Neural progenitor cell (in vitro differentiated cells): ENCODE data around the gene TRMT10B. TPM values are rescaled to one million over a fixed set of nuclear protein-coding genes. Genes with fewer than 3 reads are reported as not detected.

ENCODE experiments used
- DNase-seq: peaks from one replicate; pipeline ENCODE4 v3.0.0-alpha.2; 2016; ENCODE audit warnings: low spot score
- H2AFZ ChIP-seq: fragments of 200-600 bp; sonication (generic); replicated peaks from 2 replicates; pipeline ENCODE4 v1.6.1; 2016; ENCODE audit warnings: antibody characterized with exemption
- H3F3A ChIP-seq: fragments of 200-600 bp; sonication (generic); 2 replicates; pipeline ENCODE4 v1.6.1; 2016; ENCODE audit warnings: antibody characterized with exemption, low read depth
- H3K27ac ChIP-seq: fragments of 200-600 bp; sonication (generic); 2 replicates; pipeline ENCODE4 v1.5.1; 2016; ENCODE audit warnings: mild to moderate bottlenecking
- H3K27me3 ChIP-seq: fragments of 200-600 bp; sonication (generic); 2 replicates; pipeline ENCODE4 v1.6.1; 2016; ENCODE audit warnings: mild to moderate bottlenecking, moderate library complexity
- H3K36me3 ChIP-seq: fragments of 200-600 bp; sonication (generic); 2 replicates; pipeline ENCODE4 v1.5.1; 2016
- H3K4me1 ChIP-seq: fragments of 200-600 bp; sonication (generic); 2 replicates; pipeline ENCODE4 v1.6.1; 2016; ENCODE audit warnings: mixed run types
- H3K4me2 ChIP-seq: fragments of 200-600 bp; sonication (generic); 2 replicates; pipeline ENCODE4 v1.6.1; 2016
- H3K4me3 ChIP-seq: fragments of 200-600 bp; sonication (generic); 2 replicates; pipeline ENCODE4 v1.5.1; 2016
- H3K79me2 ChIP-seq: fragments of 200-600 bp; sonication (generic); 2 replicates; pipeline ENCODE4 v1.6.1; 2016; ENCODE audit warnings: low read depth
- H3K9ac ChIP-seq: fragments of 200-600 bp; sonication (generic); 2 replicates; pipeline ENCODE4 v1.6.1; 2016
- H3K9me3 ChIP-seq: fragments of 200-600 bp; sonication (generic); 2 replicates; pipeline ENCODE4 v1.5.1; 2016; ENCODE audit warnings: low read depth
- H4K20me1 ChIP-seq: fragments of 200-600 bp; sonication (generic); 2 replicates; pipeline ENCODE4 v1.6.1; 2016; ENCODE audit warnings: low read depth
- H3K27ac Mint-ChIP-seq: 3 replicates; pipeline ENCODE4 v1.8.0; 2021; ENCODE audit warnings: mixed read lengths
- H3K27me3 Mint-ChIP-seq: 2 replicates; pipeline ENCODE4 v1.8.0; 2022; ENCODE audit warnings: low read depth, mild to moderate bottlenecking, inconsistent platforms, moderate library complexity, mixed read lengths; ENCODE audit not compliant: insufficient read depth
- H3K36me3 Mint-ChIP-seq: 3 replicates; pipeline ENCODE4 v1.8.0; 2021; ENCODE audit warnings: mixed read lengths
- H3K4me1 Mint-ChIP-seq: 3 replicates; pipeline ENCODE4 v1.8.0; 2021; ENCODE audit warnings: mixed read lengths
- H3K4me3 Mint-ChIP-seq: 3 replicates; pipeline ENCODE4 v1.8.0; 2021; ENCODE audit warnings: mild to moderate bottlenecking, moderate library complexity, mixed read lengths
- H3K9me3 Mint-ChIP-seq: 3 replicates; pipeline ENCODE4 v1.8.0; 2020; ENCODE audit warnings: mixed read lengths
- CTCF ChIP-seq: fragments of 200-600 bp; sonication (generic); IDR thresholded peaks from 2 replicates; pipeline ENCODE4 v1.5.1; 2017; ENCODE audit warnings: antibody characterized with exemption, mild to moderate bottlenecking
- EZH2 ChIP-seq: fragments of 200-600 bp; sonication (generic); IDR thresholded peaks from 2 replicates; pipeline ENCODE4 v1.6.1; 2017; ENCODE audit warnings: antibody characterized with exemption, mild to moderate bottlenecking, moderate library complexity
- EZH2phosphoT487 ChIP-seq: fragments of 200-600 bp; sonication (generic); IDR thresholded peaks from 2 replicates; pipeline ENCODE4 v1.6.1; 2017; ENCODE audit warnings: antibody characterized with exemption
- total RNA-seq: library from RNA; depleted of rRNA; stranded (reverse); fragments of >200 nt; gene quantifications from 2 replicates; pipeline ENCODE4 v1.2.3, GENCODE V29; 2015; ENCODE audit warnings: low replicate concordance

Gene TRMT10B
- total RNA-seq, 1 donor from 2014 or later, result 5.4 TPM

- TF ChIP-seq EZH2phosphoT487 (no peak), EZH2 (no peak), CTCF (no peak)
- Histone ChIP-seq H2AFZ (no peak overlapping the region), H3K27me3 (no peaks in the 10 kb centered on the region), H3K36me3 (peaks cover 12% of the 10 kb centered on the region), H3K4me2 (no peak overlapping the region), H3K4me3 (no peak overlapping the region), H3K4me1 (no peaks in the 10 kb centered on the region), H4K20me1 (no peaks in the 10 kb centered on the region), H3F3A (no peaks in the 10 kb centered on the region), H3K27ac (no peak overlapping the region), H3K79me2 (no peaks in the 10 kb centered on the region), H3K9me3 (no peaks in the 10 kb centered on the region), H3K9ac (no peak overlapping the region)
- Mint-ChIP-seq H3K36me3 (peaks cover 22% of the 10 kb centered on the region), H3K4me1 (no peaks in the 10 kb centered on the region), H3K9me3 (no peaks in the 10 kb centered on the region), H3K27me3 (no peaks in the 10 kb centered on the region), H3K27ac (no peak overlapping the region), H3K4me3 (no peak overlapping the region)
- no peak for DNase-seq
Measured at GRCh38 chr9:37827483-37828165, 74.0 kb downstream of the TRMT10B start.

Other genes with a start within 250 kb of the TRMT10B start
- gene FBXO10, start 177.4 kb upstream of the TRMT10B start, total RNA-seq, result 13.4 and 28.2 TPM in 2 replicates
- 142 and 201 TPM in 2 replicates for gene TOMM5, start 161.2 kb upstream of the TRMT10B start, total RNA-seq
- not detected in 2 replicates for gene FRMPD1, start 102.9 kb upstream of the TRMT10B start, total RNA-seq
- 61.5 and 85.2 TPM in 2 replicates for gene EXOSC3, start 31.3 kb downstream of the TRMT10B start, total RNA-seq
- gene DCAF10, start 47.0 kb downstream of the TRMT10B start, total RNA-seq, result 15.8 and 21.0 TPM in 2 replicates
- gene SLC25A51, start 150.3 kb downstream of the TRMT10B start, total RNA-seq, result 22.6 and 24.6 TPM in 2 replicates